ENCODE results near the gene SNED1.

DNA sequence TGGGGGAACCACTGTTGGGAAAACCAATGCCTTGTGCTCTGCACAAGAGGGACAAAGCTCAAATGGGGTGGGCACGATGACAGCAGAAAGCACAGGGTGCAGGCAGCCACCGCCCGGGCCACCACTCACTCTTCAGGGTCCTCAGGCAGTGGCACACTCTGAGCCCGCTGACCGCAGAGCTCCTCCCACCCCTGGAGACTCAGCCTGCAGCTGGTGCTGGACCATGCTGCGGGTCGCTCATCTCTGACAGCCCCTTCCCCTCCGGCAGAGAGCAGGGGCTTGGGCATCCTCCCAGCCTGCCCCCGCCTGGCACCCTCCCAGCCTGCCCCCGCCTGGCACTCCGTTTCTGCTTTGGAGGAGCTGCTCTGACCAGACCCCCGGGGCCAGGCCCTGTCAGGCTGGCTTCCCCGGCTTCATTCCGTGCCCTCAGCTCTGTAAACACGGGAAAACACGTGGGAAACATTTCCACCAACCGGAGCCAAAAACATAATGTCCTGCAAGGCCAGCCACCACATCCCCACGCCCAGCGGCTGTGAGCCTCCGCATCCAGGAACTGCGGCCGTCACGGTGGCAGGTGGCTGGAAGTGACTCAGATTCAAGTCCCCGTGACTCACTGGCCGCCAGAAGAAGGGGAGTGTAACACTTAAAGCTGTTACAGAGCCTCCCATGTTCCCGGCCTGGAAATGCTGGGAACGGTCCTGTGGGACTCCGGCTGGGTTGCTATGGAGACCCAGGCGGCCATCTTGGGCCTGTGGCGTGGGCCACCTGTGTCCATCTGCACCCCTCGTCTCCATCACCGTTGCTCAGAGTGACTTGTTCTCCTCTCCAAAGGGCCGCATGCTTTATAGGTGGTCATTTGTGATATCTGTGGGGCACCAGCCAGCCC is 6.8 kb upstream of the SNED1 start:
- TF ChIP-seq, protein P1, sequence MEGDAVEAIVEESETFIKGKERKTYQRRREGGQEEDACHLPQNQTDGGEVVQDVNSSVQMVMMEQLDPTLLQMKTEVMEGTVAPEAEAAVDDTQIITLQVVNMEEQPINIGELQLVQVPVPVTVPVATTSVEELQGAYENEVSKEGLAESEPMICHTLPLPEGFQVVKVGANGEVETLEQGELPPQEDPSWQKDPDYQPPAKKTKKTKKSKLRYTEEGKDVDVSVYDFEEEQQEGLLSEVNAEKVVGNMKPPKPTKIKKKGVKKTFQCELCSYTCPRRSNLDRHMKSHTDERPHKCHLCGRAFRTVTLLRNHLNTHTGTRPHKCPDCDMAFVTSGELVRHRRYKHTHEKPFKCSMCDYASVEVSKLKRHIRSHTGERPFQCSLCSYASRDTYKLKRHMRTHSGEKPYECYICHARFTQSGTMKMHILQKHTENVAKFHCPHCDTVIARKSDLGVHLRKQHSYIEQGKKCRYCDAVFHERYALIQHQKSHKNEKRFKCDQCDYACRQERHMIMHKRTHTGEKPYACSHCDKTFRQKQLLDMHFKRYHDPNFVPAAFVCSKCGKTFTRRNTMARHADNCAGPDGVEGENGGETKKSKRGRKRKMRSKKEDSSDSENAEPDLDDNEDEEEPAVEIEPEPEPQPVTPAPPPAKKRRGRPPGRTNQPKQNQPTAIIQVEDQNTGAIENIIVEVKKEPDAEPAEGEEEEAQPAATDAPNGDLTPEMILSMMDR (IDR thresholded peaks at IDR 0.05): no peak
- TF ChIP-seq POLR2A (IDR thresholded peaks at IDR 0.05): no peak
